GM12878 (cell line): Measurements from ENCODE around the gene MN1. TPM values are rescaled to one million over a fixed set of nuclear protein-coding genes. Genes with fewer than 3 reads are reported as not detected.

Experiments
- ATAC-seq: fragments of 200-7000 bp; cut with Tn5 transposase; 3 replicates; pipeline ENCODE4 v1.9.1; 2020; ENCODE audit warnings: mild to moderate bottlenecking, moderate library complexity
- BruUV-seq: library from RNA; stranded (reverse); fragments of 400-500 nt; replicated peaks from 2 replicates; lab custom pipeline; 2021; lab: Mats Ljungman, UMichigan
- CTCF ChIA-PET: fragments of 300-600 bp; sonication (Branson Sonifier 250); formaldehyde crosslinking; extraction: SDS; loops from one replicate; lab custom pipeline; 2021; ENCODE audit warnings: inconsistent platforms; lab: Yijun Ruan, JAX
- POLR2A ChIA-PET: fragments of 350-600 bp; formaldehyde crosslinking; extraction: SDS; loops from one replicate; lab custom pipeline; 2021; ENCODE audit warnings: inconsistent platforms; lab: Charles Lee
- RAD21 ChIA-PET: fragments of 300-600 bp; sonication (Branson Sonifier 250); formaldehyde crosslinking; loops from one replicate; lab custom pipeline; 2023; ENCODE audit warnings: antibody characterized with exemption; ENCODE audit not compliant: unreplicated experiment; lab: Charles Lee
- SMC1A ChIA-PET: fragments of 300-600 bp; sonication (Branson Sonifier 250); formaldehyde crosslinking; loops from one replicate; lab custom pipeline; 2023; ENCODE audit not compliant: unreplicated experiment, uncharacterized antibody; lab: Charles Lee
- DNase-seq: peaks from one replicate; pipeline ENCODE4 v3.0.0-alpha.2; 2011; ENCODE audit warnings: low read depth, low spot score
- FAIRE-seq: peaks from 3 replicates; lab custom pipeline; 2011; peaks lifted over from hg19 to GRCh38; lab: Jason Lieb, UNC
- H2AFZ ChIP-seq: 2 replicates; pipeline ENCODE4 v1.6.0; 2011; ENCODE audit warnings: low read depth, low read length, control low read depth; ENCODE audit not compliant: control insufficient read depth
- H3K27ac ChIP-seq: 2 replicates; pipeline ENCODE4 v1.5.1; 2011; ENCODE audit warnings: control low read depth; ENCODE audit not compliant: control insufficient read depth, insufficient read depth
- H3K27me3 ChIP-seq, 2 experiments: replicated peaks in 1 of 2; 2 replicates each; pipeline versions ENCODE4 v1.6.0 to v1.6.1; 2011; ENCODE audit warnings: low read length in 1 of 2; ENCODE audit not compliant: control insufficient read depth in 2 of 2, insufficient read depth in 2 of 2
- H3K36me3 ChIP-seq, 2 experiments: 2 replicates each; pipeline ENCODE4 v1.5.1; 2011; ENCODE audit warnings: low read length in 1 of 2; ENCODE audit not compliant: control insufficient read depth in 2 of 2, insufficient read depth in 2 of 2
- H3K4me1 ChIP-seq: 2 replicates; pipeline ENCODE4 v1.6.1; 2011; ENCODE audit warnings: mild to moderate bottlenecking, low read length, moderate library complexity, mixed read lengths; ENCODE audit not compliant: control insufficient read depth, insufficient read depth
- H3K4me2 ChIP-seq: 2 replicates; pipeline ENCODE4 v1.6.0; 2011; ENCODE audit warnings: control low read depth; ENCODE audit not compliant: control insufficient read depth, insufficient read depth
- H3K4me3 ChIP-seq: fragments of 200-600 bp; sonication (generic); 2 replicates; pipeline ENCODE4 v1.5.1; 2016
- H3K79me2 ChIP-seq: 2 replicates; pipeline ENCODE4 v1.6.0; 2011; ENCODE audit warnings: low read length; ENCODE audit not compliant: control insufficient read depth, insufficient read depth
- H3K9ac ChIP-seq: 2 replicates; pipeline ENCODE4 v1.8.0; 2011; ENCODE audit warnings: low read length, control low read depth, mixed read lengths; ENCODE audit not compliant: control insufficient read depth, insufficient read depth
- H3K9me3 ChIP-seq: replicated peaks from 3 replicates; pipeline ENCODE4 v1.5.1; 2011; ENCODE audit warnings: mild to moderate bottlenecking, low read length; ENCODE audit not compliant: control insufficient read depth, insufficient read depth
- H4K20me1 ChIP-seq: 2 replicates; pipeline ENCODE4 v1.6.0; 2011; ENCODE audit not compliant: control insufficient read depth, insufficient read depth
- CTCF ChIP-seq, 3 experiments: IDR thresholded peaks in 2 of 3; conservative IDR thresholded peaks in 1 of 3; 2 replicates each; pipeline ENCODE4 v1.5.1; 2011; ENCODE audit warnings: low read depth in 3 of 3, low read length in 3 of 3, mild to moderate bottlenecking in 3 of 3, control low read depth in 2 of 3, moderate library complexity in 2 of 3, inconsistent platforms in 1 of 3, mixed read lengths in 1 of 3; ENCODE audit not compliant: control insufficient read depth in 2 of 3, insufficient read depth in 1 of 3; ENCODE audit errors: extremely low read depth in 1 of 3
- IKZF2 ChIP-seq, 2 experiments: fragments of 450-650 bp; IDR thresholded peaks; 2 replicates each; pipeline ENCODE4 v1.6.1; 2017; ENCODE audit warnings: mild to moderate bottlenecking in 2 of 2, moderate library complexity in 2 of 2
- JUND ChIP-seq: IDR thresholded peaks from 2 replicates; pipeline ENCODE4 v1.6.1; 2012; ENCODE audit warnings: low read depth, mild to moderate bottlenecking, low read length, improper control_type of control experiment, moderate library complexity
- MYB ChIP-seq: fragments of 150-350 bp; IDR thresholded peaks from 2 replicates; pipeline ENCODE4 v1.6.1; 2014; ENCODE audit warnings: mild to moderate bottlenecking, low read depth, low read length, borderline replicate concordance
- NR2F1 ChIP-seq: fragments of 450-650 bp; conservative IDR thresholded peaks from 2 replicates; pipeline ENCODE4 v1.6.1; 2017; ENCODE audit warnings: mild to moderate bottlenecking
- PBX3 ChIP-seq: IDR thresholded peaks from 2 replicates; pipeline ENCODE4 v1.6.1; 2011; ENCODE audit warnings: mild to moderate bottlenecking, low read depth, low read length, moderate library complexity; ENCODE audit not compliant: insufficient replicate concordance
- RB1 ChIP-seq: fragments of 450-650 bp; formaldehyde crosslinking; IDR thresholded peaks from 2 replicates; pipeline ENCODE4 v1.6.1; 2017; ENCODE audit warnings: mild to moderate bottlenecking, borderline replicate concordance
- RELA ChIP-seq: fragments of 450-650 bp; IDR thresholded peaks from 2 replicates; pipeline ENCODE4 v1.8.0; 2014; ENCODE audit warnings: borderline replicate concordance; ENCODE audit not compliant: partially characterized antibody
- RELB ChIP-seq: fragments of 450-650 bp; IDR thresholded peaks from 2 replicates; pipeline ENCODE4 v1.6.1; 2017; ENCODE audit warnings: low read depth, mild to moderate bottlenecking, moderate library complexity
- RUNX3 ChIP-seq: IDR thresholded peaks from 2 replicates; pipeline ENCODE4 v1.6.1; 2012; ENCODE audit warnings: low read length, inconsistent platforms
- YBX1 ChIP-seq: fragments of 450-650 bp; IDR thresholded peaks from 2 replicates; pipeline ENCODE4 v1.6.1; 2016; ENCODE audit warnings: antibody characterized with exemption
- ZBTB11 ChIP-seq: fragments of 450-650 bp; formaldehyde crosslinking; IDR thresholded peaks from 2 replicates; pipeline ENCODE4 v1.5.0; 2022; ENCODE audit warnings: mild to moderate bottlenecking, missing genetic modification characterization
- WGBS: methylation state at CpG from one replicate; pipeline ENCODE4 v1.1.6; 2016; ENCODE audit warnings: low lambda C conversion rate; ENCODE audit not compliant: insufficient replicate concordance, insufficient coverage; ENCODE audit errors: missing lambda C conversion rate; 5-methylcytosine and 5-hydroxymethylcytosine counted together
- in situ Hi-C: fragments of 300-500 bp; cut with MboI; formaldehyde crosslinking; loops from 9 replicates; pipeline ENCODE4 v1.14.3; 2018; ENCODE audit warnings: mixed read lengths
- intact Hi-C: fragments of 100-400 bp; cut with micrococcal nuclease; formaldehyde crosslinking; loops from one replicate; pipeline ENCODE4 v1.14.2; 2022; ENCODE audit not compliant: unreplicated experiment
- polyA plus RNA-seq, 11 experiments: library from polyadenylated mRNA; depleted of rRNA in 4 of 11; unstranded in 6 of 11; stranded (reverse) in 5 of 11; fragments of >200 nt; fragmentation: Nextera tagmentation in 4 of 11; fragmentation: Illumina TruSeq in 1 of 11; extraction: Ambion mirVana in 4 of 11; extraction: Trizol in 1 of 11; gene quantifications; 1 replicate in 1 of 11; 2 replicates in 10 of 11; pipeline versions ENCODE4 v1.2.1 to v1.2.3, GENCODE V29; 2011 to 2016; ENCODE audit warnings: inconsistent platforms in 2 of 11, missing spikeins in 2 of 11, low read depth in 1 of 11
- total RNA-seq, 4 experiments: library from RNA; depleted of rRNA in 3 of 4; stranded (reverse); fragments of >200 nt in 3 of 4; fragmentation: Illumina TruSeq in 1 of 4; extraction: Trizol in 1 of 4; gene quantifications; 2 replicates each; pipeline versions ENCODE4 v1.2.1 to v1.2.3, GENCODE V29; 2013 to 2021

MN1 gene
- total and polyA plus RNA-seq, 10 of the 15 experiments (the other 5 are each of a cell fraction or from before 2014, with no cell fraction given): under 0.01 to 0.24 (median 0.03) TPM; not detected in 3

- ATAC-seq: no peak
- Histone ChIP-seq H3K9me3 (no peaks in the 10 kb centered on the region), H3K27me3 (peaks cover 0 to 6% of the 10 kb centered on the region in 2 experiments; a peak in 3 of 4 replicates), H3K9ac (no peak overlapping the region), H3K4me1 (no peaks in the 10 kb centered on the region), H3K79me2 (no peaks in the 10 kb centered on the region), H3K36me3 (no peaks in the 10 kb centered on the region), H3K27ac (no peak overlapping the region), H3K4me3 (no peak overlapping the region), H3K4me2 (no peak overlapping the region), H2AFZ (no peak overlapping the region), H4K20me1 (no peaks in the 10 kb centered on the region)
- ChIA-PET CTCF (no interaction called here), POLR2A (no interaction called here), RAD21 (no interaction called here), SMC1A (no interaction called here)
- intact Hi-C loops: loop anchor here (5.0 kb wide), 2 partner anchors 395 to 1045 kb away; no protein-coding TSS in a partner anchor
- in situ Hi-C loops: no loop called here
- 26% methylated on average over 35 of the region's 35 CpGs for WGBS
- TF ChIP-seq JUND (no peak), RELB (no peak), RB1 (no peak), PBX3 (no peak), ZBTB11 (CRISPR knock-in tag) (no peak), MYB (no peak), YBX1 (no peak), RELA (no peak), IKZF2 (IDR thresholded peaks at IDR 0.05) (no peak), CTCF (IDR thresholded peaks at IDR 0.05 in 2 of 3, conservative IDR thresholded peaks at IDR 0.05 in 1 of 3; ENCODE audit: control insufficient read depth in 2 of 3, extremely low read depth in 1 of 3, insufficient read depth in 1 of 3, low read depth in 3 of 3, low read length in 3 of 3) (no peak), NR2F1 (no peak), RUNX3 (no peak)
- no peak for DNase-seq
- no TSS peak for BruUV-seq
- no peak for FAIRE-seq
Observed at GRCh38 chr22:27802346-27803073, 954 bp upstream of the MN1 start.
